ENCODE results near the gene CEACAM18.

Gene CEACAM18

GRCh38 chr19:51469629-51470028 lies 8.7 kb upstream of the CEACAM18 start:
- Histone ChIP-seq H3K4me1 (ENCODE audit: insufficient read depth, low read length, severe bottlenecking) (no peaks in the 10 kb centered on the region), H3K4me2 (ENCODE audit: low read length) (no peak overlapping the region), H3F3A (ENCODE audit: insufficient read depth, low read length) (no peaks in the 10 kb centered on the region), H3K9me2 (ENCODE audit: low read depth, low read length) (no peaks in the 10 kb centered on the region), H4K20me1 (ENCODE audit: insufficient read depth, low read length) (no peaks in the 10 kb centered on the region), H3K9me3 (ENCODE audit: low read length) (no peaks in the 10 kb centered on the region), H3K9ac (ENCODE audit: low read length) (no peak overlapping the region), H3K79me2 (ENCODE audit: insufficient read depth, low read length) (no peaks in the 10 kb centered on the region), H2AFZ (ENCODE audit: low read length) (no peak overlapping the region), H3K27me3 (ENCODE audit: insufficient read depth, low read length) (0 out of 2 replicates have a peak, but pooled peaks cover under 1% of the 10 kb centered on the region), H3K36me3 (ENCODE audit: insufficient read depth, low read length) (no peaks in the 10 kb centered on the region), H3K27ac (ENCODE audit: low read depth, low read length, poor library complexity, severe bottlenecking) (no peak overlapping the region), H3K4me3 (ENCODE audit: low read depth, low read length, poor library complexity, severe bottlenecking) (no peak overlapping the region)
- TF ChIP-seq EZH2 (IDR thresholded peaks at IDR 0.05; ENCODE audit: borderline replicate concordance, low read length) (no peak), CTCF (IDR thresholded peaks at IDR 0.05; ENCODE audit: low read length) (no peak)

GRCh38 chr19:51470966-51471365 lies 7.4 kb upstream of the CEACAM18 start:
- Histone ChIP-seq H3K9ac (ENCODE audit: low read length) (no peak overlapping the region), H3F3A (ENCODE audit: insufficient read depth, low read length) (no peaks in the 10 kb centered on the region), H3K9me3 (ENCODE audit: low read length) (no peaks in the 10 kb centered on the region), H4K20me1 (ENCODE audit: insufficient read depth, low read length) (no peaks in the 10 kb centered on the region), H2AFZ (ENCODE audit: low read length) (no peak overlapping the region), H3K9me2 (ENCODE audit: low read depth, low read length) (no peaks in the 10 kb centered on the region), H3K27ac (ENCODE audit: low read depth, low read length, poor library complexity, severe bottlenecking) (no peak overlapping the region), H3K4me1 (ENCODE audit: insufficient read depth, low read length, severe bottlenecking) (no peaks in the 10 kb centered on the region), H3K4me3 (ENCODE audit: low read depth, low read length, poor library complexity, severe bottlenecking) (no peak overlapping the region), H3K27me3 (ENCODE audit: insufficient read depth, low read length) (0 out of 2 replicates have a peak, but pooled peaks cover 4% of the 10 kb centered on the region), H3K79me2 (ENCODE audit: insufficient read depth, low read length) (no peaks in the 10 kb centered on the region), H3K36me3 (ENCODE audit: insufficient read depth, low read length) (no peaks in the 10 kb centered on the region), H3K4me2 (ENCODE audit: low read length) (no peak overlapping the region)
- no peak for TF ChIP-seq CTCF (IDR thresholded peaks at IDR 0.05; ENCODE audit: low read length)
- TF ChIP-seq EZH2 (IDR thresholded peaks at IDR 0.05; ENCODE audit: borderline replicate concordance, low read length) = no peak

- Histone ChIP-seq H3K4me2 (ENCODE audit: low read length) (no peak overlapping the region), H2AFZ (ENCODE audit: low read length) (no peak overlapping the region), H3K4me1 (ENCODE audit: insufficient read depth, low read length, severe bottlenecking) (no peaks in the 10 kb centered on the region), H4K20me1 (ENCODE audit: insufficient read depth, low read length) (no peaks in the 10 kb centered on the region), H3F3A (ENCODE audit: insufficient read depth, low read length) (no peaks in the 10 kb centered on the region), H3K9ac (ENCODE audit: low read length) (no peak overlapping the region), H3K27me3 (ENCODE audit: insufficient read depth, low read length) (peaks cover 4% of the 10 kb centered on the region; the same call in 1 of the 2 replicates), H3K4me3 (ENCODE audit: low read depth, low read length, poor library complexity, severe bottlenecking) (no peak overlapping the region), H3K27ac (ENCODE audit: low read depth, low read length, poor library complexity, severe bottlenecking) (no peak overlapping the region), H3K9me3 (ENCODE audit: low read length) (no peaks in the 10 kb centered on the region), H3K79me2 (ENCODE audit: insufficient read depth, low read length) (no peaks in the 10 kb centered on the region), H3K36me3 (ENCODE audit: insufficient read depth, low read length) (no peaks in the 10 kb centered on the region), H3K9me2 (ENCODE audit: low read depth, low read length) (no peaks in the 10 kb centered on the region)
- no peak for TF ChIP-seq CTCF (IDR thresholded peaks at IDR 0.05; ENCODE audit: low read length)
- TF ChIP-seq EZH2 (IDR thresholded peaks at IDR 0.05; ENCODE audit: borderline replicate concordance, low read length) = no peak
Measured at GRCh38 chr19:51471527-51471926, 6.8 kb upstream of the CEACAM18 start.
